HG02938 (cell line): ENCODE measurements around the gene RRAGB.
"Not testable (repeated sequence)": the region's sequence is repeated elsewhere in the genome, so short reads cannot be mapped to it uniquely, and the experiment has no call there.

Experiments used
- ATAC-seq: cut with Tn5 transposase; IDR thresholded peaks from one replicate; pipeline ENCODE4 v1.9.1; 2021; ENCODE audit warnings: mild to moderate bottlenecking, moderate library complexity; ENCODE audit not compliant: unreplicated experiment

The RRAGB gene

DNA sequence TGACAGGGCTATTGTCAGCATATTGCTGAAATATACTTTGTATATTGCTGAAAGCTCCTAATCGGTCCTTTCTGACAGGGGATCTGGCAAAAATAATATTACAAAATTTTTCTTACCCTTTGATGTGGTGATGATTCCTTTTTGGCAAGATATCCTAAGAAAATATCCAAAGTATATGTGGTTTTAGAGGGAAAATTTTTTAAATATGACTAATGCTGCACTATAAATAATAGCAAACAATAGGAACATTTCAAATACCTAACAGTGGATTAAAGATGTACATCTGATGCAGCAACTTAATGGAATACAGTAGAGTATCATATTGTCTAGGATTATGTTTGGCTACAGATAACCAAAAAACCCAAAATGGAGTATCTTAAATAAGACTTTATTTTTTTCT is 49.6 kb downstream of the RRAGB start:
- ATAC-seq: no peak

DNA sequence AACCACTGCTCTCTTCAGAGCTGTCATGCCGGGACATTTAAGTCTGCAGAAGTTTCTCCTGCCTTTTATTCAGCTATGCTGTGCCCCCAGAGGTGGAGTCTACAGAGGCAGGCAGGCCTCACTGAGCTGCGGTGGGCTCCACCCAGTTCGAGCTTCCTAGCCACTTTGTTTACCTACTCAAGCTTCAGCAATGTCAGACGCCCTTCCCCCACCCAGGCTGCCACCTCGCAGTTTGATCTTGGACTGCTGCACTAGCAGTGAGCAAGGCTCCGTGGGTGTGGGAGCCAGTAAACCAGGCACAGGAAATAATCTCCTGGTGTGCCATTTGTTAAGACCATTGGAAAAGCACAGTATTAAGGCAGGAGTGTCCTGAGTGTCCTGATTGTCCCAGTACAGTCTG is 56.9 kb downstream of the RRAGB start:
- ATAC-seq: not testable (repeated sequence)

DNA sequence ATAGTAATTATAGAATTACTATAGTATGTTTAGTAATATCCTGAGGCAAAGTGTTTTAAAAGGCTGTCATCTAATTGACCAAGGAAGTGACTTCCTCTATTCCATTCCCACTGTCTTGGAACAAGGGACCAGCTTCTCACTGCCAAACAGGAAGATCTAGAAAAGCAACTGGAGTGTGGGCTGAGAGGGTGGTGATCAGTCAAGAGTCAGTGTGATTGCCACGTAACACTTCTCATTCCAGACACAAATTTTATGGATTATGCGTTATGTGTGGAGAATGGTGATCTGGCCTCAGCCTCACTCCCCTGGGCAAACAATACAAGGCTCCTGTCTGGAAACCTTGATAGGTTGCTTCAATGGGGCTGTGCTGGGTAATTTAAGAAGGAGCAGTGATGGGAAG is 60.0 kb downstream of the RRAGB start:
- no peak for ATAC-seq

DNA sequence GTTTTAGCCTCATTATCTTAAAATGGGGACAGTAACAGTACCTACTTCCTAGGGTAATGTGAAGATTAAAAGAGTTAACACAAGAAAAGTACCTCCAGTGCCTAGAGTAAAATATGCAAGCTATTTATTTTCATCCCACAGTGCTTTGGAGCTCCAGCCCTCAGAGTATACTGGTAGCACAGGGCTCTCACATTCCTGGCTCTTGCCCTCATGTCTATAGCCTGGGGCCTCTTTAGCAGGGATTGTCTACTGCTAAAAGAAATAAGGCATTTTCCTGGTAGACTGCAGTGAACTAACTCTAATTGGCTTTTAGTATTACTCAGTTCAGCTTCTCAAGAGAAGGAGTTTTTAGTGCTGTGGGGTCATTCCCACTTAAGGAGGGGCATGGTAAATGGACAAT is 60.8 kb downstream of the RRAGB start:
- ATAC-seq: no peak

DNA sequence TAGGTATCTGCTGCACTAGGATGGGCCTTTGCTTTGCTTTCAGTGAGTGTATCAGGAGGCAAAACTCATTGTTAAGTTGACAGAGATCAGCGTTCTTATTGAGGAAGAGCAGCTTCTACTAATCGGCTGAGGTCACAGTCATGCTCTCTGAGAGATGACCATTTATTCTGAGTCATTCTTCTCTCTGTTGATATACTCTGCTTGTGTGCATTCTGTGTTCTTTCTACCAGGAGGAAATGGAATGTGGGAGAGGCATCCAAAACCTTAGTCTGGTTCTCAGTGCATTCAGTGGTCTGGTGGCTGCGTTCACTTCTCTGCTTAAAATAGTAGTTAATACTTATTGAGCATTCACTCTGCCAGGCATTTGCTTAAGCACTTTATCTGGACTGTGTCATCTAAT is 66.2 kb downstream of the RRAGB start:
- ATAC-seq: no peak

DNA sequence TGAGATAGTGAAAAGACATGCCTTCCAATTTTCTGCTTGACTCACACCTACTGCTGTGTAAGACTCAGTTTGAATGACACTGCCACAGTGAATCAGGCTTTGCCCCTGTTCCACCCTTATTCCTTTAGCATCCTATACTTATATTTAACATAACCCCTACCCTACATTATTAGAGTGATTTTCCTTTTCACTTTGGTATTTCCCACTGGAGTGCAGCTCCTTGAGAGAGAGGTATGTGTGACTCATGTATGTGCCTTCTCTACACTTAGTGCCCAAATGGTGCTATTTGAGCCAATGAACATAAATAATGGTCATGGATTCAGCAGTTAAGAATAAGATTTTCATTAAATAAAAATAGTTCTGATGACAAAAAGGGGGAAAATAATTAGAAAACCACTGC is 69.5 kb downstream of the RRAGB start:
- no peak for ATAC-seq

DNA sequence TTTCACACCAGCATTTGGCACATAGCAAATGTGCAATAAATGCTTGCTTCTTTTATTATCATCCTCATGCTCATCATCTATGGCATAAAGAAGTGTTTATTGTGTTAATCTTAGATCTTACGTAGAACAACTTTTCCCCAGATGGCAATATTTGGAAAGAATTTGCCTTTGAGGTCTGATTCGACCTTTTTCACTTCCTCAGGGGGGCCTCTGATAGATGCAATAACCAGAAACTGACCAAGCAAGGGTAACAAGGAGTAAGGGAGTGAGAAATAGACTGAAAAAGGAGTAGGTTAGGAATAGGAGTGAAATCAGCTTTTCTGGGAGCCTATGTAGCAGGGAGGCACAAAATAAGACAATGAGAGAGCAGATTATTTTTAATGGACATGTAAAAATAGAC is 70.2 kb downstream of the RRAGB start:
- no peak for ATAC-seq

DNA sequence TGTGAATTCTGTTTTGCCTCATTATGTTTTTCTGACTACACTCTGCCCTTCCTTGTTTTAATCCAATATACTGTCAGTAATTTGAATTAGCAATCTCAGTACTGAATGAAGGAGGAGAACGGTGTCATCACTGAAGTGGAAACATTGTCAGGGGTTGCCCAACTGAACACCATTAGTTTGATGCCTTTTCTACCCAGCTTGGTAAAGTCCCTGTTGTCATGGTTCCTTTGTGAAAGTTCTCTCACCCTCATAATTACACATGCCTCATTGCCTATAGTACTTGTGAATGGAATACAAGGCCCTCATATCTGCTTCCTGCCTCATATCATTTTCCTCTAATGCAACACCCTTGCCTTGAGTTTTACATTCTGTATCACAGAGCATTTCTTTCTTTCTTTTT is 76.9 kb downstream of the RRAGB start:
- no peak for ATAC-seq

DNA sequence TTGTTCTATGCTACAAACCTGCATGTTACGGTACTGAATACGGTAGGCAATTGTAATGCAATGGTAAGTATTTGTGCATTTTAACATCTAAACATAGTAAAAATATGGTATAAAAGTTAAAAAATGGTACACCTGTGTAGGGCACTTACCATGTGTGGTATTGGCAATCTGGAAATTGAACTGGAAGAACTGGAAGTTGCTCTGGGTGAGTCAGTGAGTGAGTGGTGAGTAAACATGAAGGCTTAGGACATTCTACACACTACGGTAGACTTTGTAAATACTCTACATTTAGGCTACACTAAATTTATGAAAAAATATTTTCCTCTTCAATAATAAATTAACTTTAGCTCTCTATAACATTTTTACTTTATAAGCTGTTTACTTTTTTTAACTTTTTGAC is 78.9 kb downstream of the RRAGB start:
- no peak for ATAC-seq

DNA sequence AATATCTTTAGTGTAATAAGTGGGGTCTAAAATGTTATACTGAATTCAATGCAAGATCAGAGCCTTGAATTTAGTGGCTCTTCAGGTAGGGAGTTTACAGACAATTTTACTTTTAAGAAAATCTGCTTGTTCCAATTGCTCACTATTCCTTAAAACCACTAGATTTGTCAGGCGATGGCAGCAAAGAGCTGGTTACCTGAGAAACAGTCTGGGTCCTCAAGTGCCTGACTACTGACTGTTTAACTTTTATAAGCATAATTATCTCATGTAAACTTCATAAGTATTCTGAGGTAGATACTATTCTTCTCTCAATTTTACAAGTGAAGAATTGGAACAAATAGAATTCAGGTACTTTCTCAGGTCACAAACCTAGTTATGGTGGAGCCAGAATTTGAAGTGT is 84.3 kb downstream of the RRAGB start:
- ATAC-seq: no peak
